TTC549 (cell line): ENCODE measurements around the gene DGCR2.
"Not testable (repeated sequence)": the region's sequence is repeated elsewhere in the genome, so short reads cannot be mapped to it uniquely, and the experiment has no call there.

Experiments used
- FAIRE-seq: peaks from 2 replicates; lab custom pipeline; 2012; peaks lifted over from hg19 to GRCh38; lab: Jason Lieb, UNC

DGCR2 gene

DNA sequence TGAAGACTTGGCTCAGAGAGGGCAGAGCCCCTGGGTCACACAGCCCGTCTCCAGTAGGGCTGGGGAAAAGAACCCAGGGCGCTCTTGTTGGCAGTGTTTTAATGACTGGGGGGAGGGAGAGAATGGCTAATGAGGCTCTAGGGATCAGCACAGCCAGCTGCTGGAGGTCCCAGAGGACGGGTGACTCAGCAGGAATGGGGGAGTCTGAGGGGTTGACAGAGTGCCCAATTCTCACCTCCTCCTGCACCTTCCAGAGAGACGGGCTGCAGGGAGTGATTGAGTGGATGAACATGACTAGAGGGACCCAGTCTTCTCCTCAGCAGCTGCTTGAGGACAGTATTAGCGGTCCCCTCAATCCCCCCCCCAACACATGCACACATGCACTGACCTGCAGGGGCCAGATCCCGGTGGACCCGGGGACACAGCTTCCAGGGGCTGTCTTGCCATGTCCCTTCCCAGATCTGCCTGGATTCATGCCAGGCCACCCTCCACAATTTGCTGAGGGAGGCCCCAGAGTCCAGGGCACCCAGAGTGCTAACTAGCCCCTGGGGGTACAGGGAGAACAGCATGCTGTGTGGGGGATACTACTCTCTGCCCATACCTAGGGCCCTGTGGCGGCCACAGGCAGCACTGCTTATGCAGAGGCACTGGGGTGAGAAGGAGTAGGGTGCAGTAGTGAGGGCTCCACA lies 94.7 kb downstream of the DGCR2 start:
- not testable (repeated sequence) for FAIRE-seq

DNA sequence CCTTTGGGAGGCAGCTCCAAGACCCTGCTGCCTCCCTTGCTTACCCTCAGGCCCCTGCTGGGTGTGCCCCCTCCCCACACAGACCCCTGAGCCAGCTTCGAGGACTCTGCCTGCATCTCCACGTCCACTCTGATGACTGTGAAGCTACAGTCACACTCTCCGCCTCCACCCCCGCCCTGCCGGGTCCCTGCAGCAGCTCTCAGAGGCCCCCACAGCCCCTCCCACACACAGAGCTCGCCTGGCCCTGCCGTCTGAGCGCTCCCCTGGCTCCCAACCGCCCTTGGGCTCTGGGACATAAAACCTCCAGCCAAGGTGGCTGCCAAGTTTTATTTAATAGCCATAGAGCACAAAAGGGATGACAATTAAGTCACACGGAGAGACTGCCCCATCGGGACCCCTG lies 96.1 kb downstream of the DGCR2 start:
- not testable (repeated sequence) for FAIRE-seq

DNA sequence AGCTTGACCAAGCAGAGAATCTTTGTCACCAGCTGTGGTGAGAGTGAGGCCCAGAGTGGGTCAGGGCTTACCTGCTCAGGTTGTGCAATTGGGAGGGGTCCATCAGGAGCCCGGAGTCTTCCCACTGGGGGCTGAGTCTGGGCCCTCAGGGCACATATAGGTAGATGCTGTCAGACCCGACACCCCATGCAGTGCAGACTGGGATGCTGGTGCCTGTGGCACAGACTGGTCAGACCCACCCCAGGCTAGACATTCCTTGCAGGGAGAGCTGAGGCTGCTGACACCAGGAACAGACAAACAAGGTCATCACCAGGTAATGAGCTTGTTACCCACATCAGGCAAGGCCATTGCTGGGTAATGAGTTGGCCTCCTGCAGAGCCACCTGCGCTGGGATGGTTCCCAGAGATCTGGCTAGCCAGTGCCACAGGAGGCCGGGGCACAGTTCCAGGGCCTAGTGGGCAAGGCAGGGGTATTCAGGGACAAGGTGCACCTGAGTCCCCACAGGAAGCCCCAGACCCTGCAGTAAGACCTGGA lies 97.2 kb downstream of the DGCR2 start:
- FAIRE-seq, result not testable (repeated sequence)

DNA sequence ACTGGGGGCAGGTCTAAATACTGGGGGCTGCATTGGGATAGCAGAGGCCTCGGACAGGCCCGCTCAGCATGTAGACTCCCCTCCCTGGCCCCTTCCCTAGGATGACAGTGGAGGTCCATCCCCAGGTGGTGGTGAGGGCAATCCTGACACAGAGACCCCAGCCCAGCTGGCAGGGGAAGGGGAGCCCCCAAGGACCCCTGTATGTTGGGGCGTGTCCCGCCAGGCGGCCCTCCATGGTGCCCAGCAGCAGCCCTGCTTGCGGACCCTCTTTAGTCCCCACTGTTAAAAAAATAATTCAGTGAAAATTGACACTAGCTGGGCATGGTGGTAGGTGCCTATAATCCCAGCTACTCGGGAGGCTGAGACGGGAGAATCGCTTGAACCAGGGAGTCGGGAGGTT lies 98.3 kb downstream of the DGCR2 start:
- FAIRE-seq, result not testable (repeated sequence)

DNA sequence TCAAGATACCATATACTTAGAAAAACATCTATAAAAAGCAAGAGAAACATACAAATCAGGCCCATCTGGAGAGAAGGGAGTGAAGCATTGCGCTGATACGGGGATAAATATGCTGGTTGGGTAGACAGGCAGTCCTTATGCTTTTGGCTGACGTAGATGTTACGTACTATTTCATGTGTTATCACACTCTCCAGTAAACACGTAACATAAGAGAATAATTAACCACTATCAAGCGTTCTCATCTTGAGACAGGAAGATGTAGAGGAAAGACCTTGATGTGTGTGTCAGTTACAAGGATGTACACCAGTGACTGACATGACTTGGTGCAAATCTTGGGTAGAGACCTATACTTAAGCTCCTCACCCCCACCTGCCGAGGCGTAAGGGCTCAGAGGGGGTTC lies 99.5 kb downstream of the DGCR2 start:
- FAIRE-seq, result no peak

DNA sequence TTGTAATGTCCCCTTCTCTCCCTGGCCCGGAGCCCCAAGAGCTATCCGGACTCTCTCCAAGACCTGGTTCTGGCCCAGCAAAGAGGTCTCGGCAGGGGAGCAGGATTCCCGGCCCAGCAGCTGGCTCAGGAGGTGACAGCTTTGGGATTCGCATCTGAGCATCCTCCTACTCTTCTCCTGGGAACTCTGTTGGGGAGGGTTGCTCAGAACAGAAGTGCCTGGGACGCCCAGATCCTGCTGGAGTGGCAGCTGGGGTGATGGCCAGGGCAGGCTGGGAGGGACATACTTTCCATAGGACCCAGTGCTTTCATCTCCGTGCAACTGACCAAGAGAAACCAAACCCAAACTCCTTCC lies 102.6 kb downstream of the DGCR2 start:
- FAIRE-seq, result no peak

DNA sequence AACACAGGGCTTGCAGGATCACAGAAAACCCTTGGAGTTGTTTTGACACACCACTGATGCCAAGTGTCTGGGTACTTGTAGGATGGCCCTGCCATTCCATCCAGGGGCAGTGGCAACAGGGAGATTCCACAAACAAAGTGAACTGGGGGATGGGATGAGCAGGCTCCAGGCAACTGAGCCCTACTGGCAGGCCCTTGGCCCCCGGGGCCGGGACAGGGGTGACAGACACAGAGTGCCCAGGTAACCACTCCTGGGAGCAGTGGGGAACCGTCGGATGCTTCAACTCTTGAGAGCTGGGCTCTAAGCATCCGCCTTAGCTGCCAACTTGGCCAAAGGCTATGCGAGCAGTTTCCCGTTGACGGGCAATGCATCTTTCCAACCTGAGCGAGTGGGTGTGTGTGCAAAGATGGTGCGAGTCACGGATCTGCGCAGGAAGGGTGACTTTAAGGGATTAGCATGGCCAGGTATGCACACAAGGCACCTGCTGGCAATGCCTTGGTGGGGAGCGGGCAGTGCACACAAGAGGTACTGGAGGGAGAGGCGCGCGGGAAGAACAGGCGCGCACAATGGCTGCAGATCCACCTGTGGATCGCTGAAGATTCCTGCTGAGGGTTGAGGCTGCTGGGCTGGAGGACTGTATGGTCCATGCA lies 103.1 kb downstream of the DGCR2 start:
- FAIRE-seq, result no peak

DNA sequence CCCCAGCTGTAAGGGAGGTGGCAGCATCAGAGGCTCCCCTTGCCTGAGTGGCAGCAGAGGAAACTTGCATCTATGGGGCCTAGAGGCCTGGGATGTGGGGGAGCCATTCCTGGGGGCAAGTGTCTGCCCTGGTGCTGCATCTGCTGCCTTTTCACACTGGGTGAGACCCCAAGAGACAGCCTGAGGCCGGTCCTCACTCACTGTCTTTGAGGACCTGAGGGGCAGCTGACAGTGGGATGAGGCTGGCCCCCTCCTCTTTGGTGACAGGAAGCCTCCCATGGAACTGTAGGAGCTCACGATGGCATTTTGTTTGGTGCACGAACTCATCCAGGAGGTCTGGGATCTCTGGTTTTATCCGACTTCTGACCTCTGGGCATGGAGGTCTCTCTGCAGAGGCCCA lies 104.0 kb downstream of the DGCR2 start:
- FAIRE-seq, result no peak

DNA sequence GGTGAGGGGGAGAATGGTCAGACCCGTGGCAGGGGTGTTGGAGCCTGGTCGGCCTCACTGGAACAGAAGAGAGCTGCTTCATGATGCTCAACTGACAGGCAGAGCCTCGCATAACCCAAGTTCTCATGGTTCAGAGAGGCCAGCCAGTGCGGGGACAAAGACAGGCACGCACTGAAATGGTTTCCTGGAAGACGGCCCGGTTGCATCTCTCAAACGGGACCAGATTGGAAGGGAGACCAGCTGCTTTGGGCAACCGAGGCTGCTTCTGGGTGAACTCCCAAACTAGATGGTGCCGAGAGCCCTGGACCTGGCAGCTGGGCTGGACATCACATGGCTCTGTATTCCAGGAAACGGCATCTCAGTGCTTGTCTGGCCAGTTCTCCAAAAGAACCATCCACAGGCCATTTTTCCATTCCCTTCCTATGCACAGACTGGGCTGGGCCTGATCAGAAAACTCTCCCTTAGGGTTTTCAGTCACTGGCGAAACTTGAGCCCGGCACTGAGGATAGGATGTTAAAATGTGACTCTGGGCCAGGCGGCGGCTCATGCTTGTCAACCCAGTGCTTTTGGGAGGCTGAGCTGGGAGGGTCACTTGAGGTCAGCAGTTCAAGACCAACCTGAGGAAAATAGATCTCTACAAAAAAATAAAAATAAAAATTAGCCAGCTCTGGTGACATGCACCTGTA lies 106.0 kb downstream of the DGCR2 start:
- FAIRE-seq, result no peak

DNA sequence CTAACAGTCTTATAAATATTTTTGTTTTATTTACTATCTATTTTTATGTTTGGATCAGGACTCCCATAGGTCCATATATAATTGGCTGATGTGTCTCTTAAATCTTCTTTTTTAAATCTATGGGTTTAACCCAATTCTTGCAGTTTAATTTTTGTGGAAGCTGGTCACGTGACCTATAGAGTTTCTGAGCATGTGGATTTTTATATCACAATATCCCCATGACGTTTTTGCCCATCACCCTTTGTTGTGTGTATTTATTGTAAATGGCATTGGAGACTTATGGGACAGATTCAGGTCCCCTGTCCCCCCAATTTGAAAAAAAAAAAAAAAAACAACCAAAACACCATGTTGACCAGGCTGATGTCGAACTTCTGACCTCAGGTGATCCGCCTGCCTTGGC lies 107.3 kb downstream of the DGCR2 start:
- FAIRE-seq, result no peak

DNA sequence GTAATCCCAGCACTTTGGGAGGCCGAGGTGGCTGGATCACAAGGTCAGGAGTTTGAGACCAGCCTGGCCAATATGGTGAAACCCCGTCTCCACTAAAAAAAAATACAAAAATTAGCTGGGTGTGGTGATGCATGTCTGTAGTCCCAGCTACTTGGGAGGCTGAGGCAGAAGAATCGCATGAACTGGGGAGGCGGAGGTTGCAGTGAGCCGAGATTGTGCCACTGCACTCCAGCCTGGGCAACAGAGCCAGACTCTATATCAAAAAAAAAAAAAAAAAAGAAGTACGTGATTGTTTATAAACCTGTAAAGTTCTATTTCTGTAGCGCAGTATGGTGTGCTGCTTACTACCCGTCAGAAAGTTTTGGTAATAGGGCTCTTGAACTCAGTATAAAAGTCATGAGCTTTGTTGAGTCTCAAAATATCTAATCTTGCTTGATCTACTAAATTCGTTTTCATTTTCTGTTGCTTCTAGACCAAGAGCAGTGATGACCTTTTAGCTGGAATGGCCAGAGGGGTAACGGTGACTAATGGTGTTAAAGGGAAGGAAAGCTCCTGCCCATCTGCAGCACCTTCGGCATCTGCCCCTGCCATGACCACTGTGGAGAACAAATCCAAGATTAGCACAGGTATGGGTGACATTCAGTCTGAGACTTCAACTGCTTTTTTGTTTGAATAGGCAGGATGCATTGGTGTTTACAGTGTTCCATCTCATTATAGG lies 108.2 kb downstream of the DGCR2 start:
- not testable (repeated sequence) for FAIRE-seq

DNA sequence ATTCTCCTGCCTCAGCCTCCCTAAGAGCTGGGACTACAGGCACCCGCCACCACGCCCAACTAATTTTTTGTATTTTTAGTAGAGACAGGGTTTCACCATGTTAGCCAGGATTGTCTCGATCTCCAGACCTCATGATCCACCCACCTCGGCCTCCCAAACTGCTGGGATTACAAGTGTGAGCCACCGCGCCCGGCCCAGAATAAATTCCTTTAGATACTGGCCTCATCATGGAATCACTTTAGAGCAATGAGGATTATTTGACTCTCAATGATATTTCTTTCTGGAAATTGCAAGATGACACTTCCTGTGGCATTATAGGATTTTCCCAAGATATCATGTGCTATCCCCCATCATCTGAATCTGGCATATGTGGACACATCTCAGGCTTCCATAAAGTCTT lies 108.8 kb downstream of the DGCR2 start:
- FAIRE-seq, result not testable (repeated sequence)

DNA sequence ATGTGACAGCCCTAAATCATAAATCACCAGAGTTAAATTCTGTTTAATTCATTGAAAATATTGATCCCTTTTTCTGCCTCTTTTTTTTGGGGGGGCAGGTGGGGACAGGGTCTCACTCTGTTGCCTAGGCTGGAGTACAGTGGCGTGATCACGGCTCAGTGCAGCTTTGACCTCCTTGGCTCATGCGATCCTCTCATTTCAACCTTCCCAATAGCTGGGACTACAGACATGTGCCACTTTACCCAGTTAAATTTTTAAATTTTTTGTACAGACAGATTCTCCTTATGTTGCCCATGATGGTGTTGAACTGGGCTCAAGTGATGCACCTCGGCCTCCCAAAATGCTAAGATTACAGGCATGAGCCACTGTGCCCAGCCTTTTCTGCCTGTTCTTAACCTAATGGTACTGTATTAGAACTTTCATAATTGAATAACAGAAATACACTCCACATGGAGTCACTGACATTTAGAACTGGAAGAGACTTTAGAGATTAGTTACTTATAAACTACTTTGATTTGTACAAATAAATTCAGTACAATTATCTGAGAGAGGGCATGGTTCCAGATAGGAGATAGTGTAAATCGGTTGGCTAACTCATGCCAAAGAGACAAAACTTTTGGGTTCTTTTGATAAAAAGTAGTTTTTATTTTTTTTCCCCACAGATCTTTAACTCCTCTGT lies 109.8 kb downstream of the DGCR2 start:
- FAIRE-seq, result no peak

DNA sequence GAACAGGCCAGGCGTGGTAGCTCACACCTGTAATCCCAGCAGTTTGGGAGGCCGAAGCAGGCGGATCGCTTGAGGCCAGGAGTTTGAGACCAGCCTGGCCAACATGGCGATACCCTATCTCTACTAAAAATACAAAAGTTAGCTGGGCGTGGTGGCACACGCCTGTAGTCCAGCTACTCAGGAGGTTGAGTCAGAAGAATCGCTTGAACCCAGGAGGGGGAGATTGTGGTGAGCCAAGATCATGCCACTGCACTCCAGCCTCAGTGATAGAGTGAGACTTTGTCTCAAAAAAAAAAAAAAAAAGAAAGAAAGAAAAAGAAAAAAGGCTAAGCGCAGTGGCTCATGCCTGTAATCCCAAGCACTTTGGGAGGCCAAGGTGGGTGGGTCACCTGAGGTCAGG lies 110.6 kb downstream of the DGCR2 start:
- FAIRE-seq, result not testable (repeated sequence)

DNA sequence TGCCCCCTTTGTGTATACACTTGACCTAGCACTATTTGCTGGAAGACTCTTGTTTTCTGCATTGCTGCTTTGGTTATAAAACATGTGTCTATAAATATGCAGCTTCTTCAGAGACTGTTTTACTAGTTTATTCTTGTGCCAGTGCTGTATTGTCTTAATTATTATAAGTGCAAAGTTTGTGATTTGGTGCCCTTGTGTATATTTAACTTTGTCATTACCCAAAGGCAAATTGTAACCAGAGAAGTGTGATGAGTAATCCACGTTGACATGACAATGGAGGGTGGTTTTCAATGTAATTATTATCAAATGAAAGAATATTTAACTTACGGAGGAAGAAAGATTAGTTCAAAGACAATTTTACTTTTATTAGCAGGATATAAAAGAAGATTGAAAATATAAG lies 111.1 kb downstream of the DGCR2 start:
- no peak for FAIRE-seq

DNA sequence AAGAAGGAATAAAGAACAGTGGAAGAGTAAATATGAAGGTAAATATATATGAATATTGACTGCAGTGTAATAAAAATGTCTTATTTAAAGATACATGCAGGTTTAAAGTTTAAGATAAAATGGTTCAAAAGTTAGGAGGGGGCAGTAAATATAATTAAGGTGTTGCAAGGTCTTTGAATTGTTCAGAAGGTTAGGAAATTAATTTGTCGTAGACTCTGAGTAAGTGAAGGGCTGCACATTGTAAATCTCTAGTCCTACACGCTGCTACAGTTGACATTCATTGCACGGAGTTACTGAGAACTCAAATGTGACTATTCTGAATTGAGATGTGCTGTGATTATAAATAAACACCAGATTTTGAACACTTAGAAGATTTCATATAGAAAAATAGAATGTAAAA lies 116.3 kb downstream of the DGCR2 start:
- no peak for FAIRE-seq

DNA sequence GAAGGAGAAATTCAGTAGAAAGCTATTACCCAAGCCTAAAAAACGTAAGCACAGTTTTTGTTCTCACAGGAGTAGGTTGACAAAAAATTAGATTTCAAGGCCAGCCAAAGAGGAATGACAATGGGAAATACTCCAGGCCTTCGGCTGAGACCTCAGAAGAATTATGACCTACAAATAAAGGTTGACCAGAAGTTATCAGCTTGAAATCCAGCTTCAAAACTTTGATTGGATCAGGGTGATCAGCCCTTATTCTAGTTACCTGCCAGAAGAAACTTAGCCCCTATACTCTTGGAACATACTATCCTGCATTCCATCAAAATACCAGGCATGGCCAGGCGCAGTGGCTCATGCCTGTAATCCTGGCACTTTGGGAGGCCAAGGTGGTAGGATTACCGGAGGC lies 117.7 kb downstream of the DGCR2 start:
- no peak for FAIRE-seq

DNA sequence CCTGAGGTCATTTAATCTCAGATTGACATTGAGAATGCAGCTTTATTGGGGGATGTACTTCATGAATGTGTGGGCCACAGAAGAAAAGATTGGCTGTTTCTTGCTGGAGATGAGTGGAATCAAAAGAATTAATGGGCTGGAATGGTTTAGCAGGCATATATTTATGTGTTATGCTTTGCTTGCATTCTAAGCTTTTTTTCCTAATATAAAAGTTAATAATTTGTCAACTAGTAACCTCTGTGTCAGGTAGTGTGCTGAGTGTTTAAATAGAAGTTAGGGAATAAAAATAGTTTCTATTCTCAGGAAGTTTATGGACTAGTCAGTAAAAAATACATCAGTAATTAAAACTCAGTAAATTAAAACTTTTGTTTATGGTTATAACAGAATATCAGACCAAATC lies 118.7 kb downstream of the DGCR2 start:
- FAIRE-seq, result no peak

DNA sequence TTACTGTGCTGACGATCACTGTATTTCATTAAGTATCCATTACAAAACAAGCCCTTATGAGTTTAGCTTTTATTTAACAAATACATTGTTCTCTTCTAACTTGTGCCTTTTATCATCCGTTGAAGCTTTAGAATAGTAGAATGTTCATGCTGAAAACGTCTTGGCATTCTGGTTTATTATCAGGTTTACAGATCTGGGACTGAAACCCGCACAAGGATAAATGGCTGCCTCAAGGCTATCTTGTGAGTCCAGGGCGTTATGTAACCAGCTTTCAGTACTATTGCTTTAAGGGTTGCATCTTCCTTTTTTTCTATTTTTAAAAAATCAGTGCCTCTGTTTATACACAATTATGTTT lies 119.6 kb downstream of the DGCR2 start:
- no peak for FAIRE-seq

DNA sequence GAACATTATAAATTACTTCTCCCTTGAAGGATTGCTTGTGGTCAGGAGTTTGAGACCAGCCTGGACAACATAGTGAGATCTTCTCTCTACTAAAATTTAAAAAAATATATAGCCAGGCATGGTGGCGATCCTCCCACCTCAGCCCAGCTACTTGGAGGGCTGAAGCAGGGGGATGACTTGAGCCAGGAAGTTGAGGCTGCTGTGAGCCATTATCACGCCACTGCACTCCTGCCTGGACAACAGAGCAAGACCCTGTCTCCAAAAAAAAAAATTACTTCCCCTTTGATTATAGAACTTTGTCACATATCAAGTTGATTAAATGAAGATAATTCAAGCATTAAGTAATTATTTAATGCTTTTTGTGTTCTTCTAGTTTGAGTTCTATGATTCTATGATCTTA lies 121.0 kb downstream of the DGCR2 start:
- no peak for FAIRE-seq

DNA sequence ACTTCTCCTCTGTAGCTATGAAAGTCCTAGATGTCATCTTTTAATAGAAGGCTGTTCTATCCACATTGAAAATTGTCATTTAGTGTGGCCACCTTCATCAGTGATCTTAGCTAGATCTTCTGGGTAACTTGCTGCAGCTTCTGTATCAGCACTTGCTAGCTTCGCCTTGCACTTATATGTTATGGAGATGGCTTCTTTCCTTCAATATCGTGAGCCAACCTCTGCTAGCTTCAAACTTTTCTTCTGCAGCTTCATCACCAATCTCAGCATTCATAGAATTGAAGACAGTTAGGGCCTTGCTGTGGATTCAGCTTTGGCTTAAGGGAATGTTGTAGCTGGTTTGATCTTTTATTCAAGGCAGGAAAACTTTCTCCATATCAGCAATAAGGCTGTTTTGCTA lies 122.1 kb downstream of the DGCR2 start:
- FAIRE-seq, result not testable (repeated sequence)

DNA sequence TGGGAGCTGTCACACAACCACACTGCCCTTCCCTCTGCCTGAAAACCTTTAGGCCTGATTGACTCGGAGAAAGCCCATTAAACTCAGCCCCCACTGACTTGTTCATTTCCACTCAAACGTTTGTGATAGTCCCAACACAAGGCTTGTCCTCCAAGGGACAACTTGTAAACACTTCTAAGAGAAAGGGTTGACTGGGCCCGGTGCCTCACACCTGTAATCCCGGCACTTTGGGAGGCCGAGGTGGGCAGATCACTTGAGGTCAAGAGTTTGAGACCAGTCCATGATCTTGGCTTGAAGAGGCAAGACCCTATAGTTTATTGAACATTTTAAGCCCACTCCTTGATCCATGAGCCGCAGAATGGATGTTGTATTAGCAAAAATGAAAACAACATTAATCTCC lies 122.8 kb downstream of the DGCR2 start:
- FAIRE-seq, result no peak
